Ecto neural progenitor cell (in vitro differentiated cells): ENCODE measurements around the gene NUDT22.

Source experiments
- DNase-seq: peaks from one replicate; pipeline ENCODE4 v3.0.0-alpha.2; 2018; ENCODE audit warnings: low spot score

NUDT22 gene

GRCh38 chr11:64275841-64276240 lies 49.8 kb downstream of the NUDT22 start:
- DNase-seq: no peak

DNA sequence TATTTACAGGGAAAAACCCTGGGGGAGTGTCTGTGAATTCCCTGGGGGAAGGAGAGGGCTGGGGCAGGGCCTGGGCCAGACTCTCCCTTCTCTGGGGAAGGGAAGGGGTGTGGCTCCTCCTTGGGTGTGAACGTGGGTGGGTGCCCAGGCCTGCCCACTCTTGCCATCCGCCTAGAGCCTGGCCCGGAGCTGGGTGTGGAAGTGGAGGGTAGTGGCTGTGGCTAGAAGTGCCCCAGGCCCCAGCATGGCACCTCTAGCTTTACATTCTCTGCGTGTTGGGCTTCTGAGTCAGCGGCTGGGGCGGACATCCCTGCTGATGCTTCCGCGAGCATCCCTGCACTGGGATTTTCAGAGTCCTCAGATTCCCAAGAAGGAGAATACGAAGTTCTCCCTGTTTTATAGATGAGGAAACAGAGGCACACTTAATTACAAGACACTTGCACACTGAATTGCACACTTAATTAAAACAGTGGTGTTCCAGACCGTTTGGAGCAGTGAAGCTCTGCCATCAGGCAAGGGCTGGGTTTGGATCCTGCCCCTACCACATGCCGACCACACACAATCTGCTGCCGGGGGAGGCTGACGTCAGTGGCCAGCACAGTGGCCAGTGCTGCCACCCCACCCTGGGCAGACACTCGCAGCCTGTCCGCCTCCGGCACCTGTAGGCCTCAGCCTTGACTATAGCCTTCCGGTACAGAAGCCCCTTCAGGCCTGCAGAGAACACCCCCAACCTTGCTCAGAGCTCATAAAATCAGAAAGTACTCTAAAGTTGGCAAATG lies 50.8 kb downstream of the NUDT22 start:
- no peak for DNase-seq

- DNase-seq: no peak
Observed at GRCh38 chr11:64278576-64279190, 52.6 kb downstream of the NUDT22 start.
